HG03520 (cell line): ENCODE data around the gene SMARCD1.
"Not testable (repeated sequence)": the region's sequence is repeated elsewhere in the genome, so short reads cannot be mapped to it uniquely, and the experiment has no call there.

Experiments
- ATAC-seq: cut with Tn5 transposase; IDR thresholded peaks from one replicate; pipeline ENCODE4 v1.9.1; 2021; ENCODE audit warnings: mild to moderate bottlenecking, moderate library complexity; ENCODE audit not compliant: unreplicated experiment

Gene SMARCD1

GRCh38 chr12:50075808-50076170, 9.4 kb upstream of the SMARCD1 start:
- no peak for ATAC-seq

GRCh38 chr12:50077099-50077498, 8.0 kb upstream of the SMARCD1 start:
- no peak for ATAC-seq

GRCh38 chr12:50078281-50078680, 6.9 kb upstream of the SMARCD1 start:
- no peak for ATAC-seq

- no peak for ATAC-seq
Measured at GRCh38 chr12:50079771-50080170, 5.4 kb upstream of the SMARCD1 start.

GRCh38 chr12:50081096-50081808, 3.9 kb upstream of the SMARCD1 start:
- no peak for ATAC-seq

- no peak for ATAC-seq
Measured at GRCh38 chr12:50082644-50083043, 2.5 kb upstream of the SMARCD1 start.

- no peak for ATAC-seq
Measured at GRCh38 chr12:50083301-50083700, 1.8 kb upstream of the SMARCD1 start.

- not testable (repeated sequence) for ATAC-seq
Measured at GRCh38 chr12:50084409-50084774, 750 bp upstream of the SMARCD1 start.

- ATAC-seq: no peak
Measured at GRCh38 chr12:50085615-50086072, 502 bp downstream of the SMARCD1 start.

GRCh38 chr12:50086148-50086547, 1.0 kb downstream of the SMARCD1 start:
- ATAC-seq: no peak

- ATAC-seq: no peak
Measured at GRCh38 chr12:50087151-50087550, 2.0 kb downstream of the SMARCD1 start.

- ATAC-seq: no peak
Measured at GRCh38 chr12:50087995-50088394, 2.9 kb downstream of the SMARCD1 start.

- ATAC-seq: no peak
Measured at GRCh38 chr12:50088577-50089335, 3.6 kb downstream of the SMARCD1 start.

- no peak for ATAC-seq
Measured at GRCh38 chr12:50089730-50090129, 4.6 kb downstream of the SMARCD1 start.

GRCh38 chr12:50090391-50090790, 5.2 kb downstream of the SMARCD1 start:
- ATAC-seq: no peak

GRCh38 chr12:50097952-50098351, 12.8 kb downstream of the SMARCD1 start:
- no peak for ATAC-seq

GRCh38 chr12:50099302-50100008, 14.3 kb downstream of the SMARCD1 start:
- ATAC-seq: no peak

GRCh38 chr12:50100561-50100960, 15.4 kb downstream of the SMARCD1 start:
- ATAC-seq: no peak

- no peak for ATAC-seq
Measured at GRCh38 chr12:50101663-50102062, 16.5 kb downstream of the SMARCD1 start.

- ATAC-seq: no peak
Measured at GRCh38 chr12:50102131-50102531, 17.0 kb downstream of the SMARCD1 start.

GRCh38 chr12:50102646-50103309, 17.6 kb downstream of the SMARCD1 start:
- ATAC-seq: no peak
